ENCODE data around the gene SLC24A4. TPM values are rescaled to one million over a fixed set of nuclear protein-coding genes. Genes with fewer than 3 reads are reported as not detected.

Gene SLC24A4
- total and polyA plus RNA-seq, 2 of the 4 experiments (the other 2 are of a cell fraction), result not detected

GRCh38 chr14:92426237-92426636 lies 103.3 kb downstream of the SLC24A4 start:
- no CpG with 5 or more reads among the region's 4 CpGs for WGBS, 2 experiments (ENCODE audit: extremely low coverage in 2 of 2, insufficient read length in 1 of 2)
- no peaks in the 10 kb centered on the region for H4K20me1 ChIP-seq (ENCODE audit: insufficient read depth, low read length)
- peaks cover 13% of the 10 kb centered on the region for H3K9me3 ChIP-seq (ENCODE audit: control insufficient read depth, insufficient read depth, low read length)
- intact Hi-C loops (cut with micrococcal nuclease) (no loop called here), in situ Hi-C loops (cut with MboI; ENCODE audit: low sequenced_read_pairs) (no loop called here), dilution Hi-C loops (cut with HindIII; ENCODE audit: low sequenced_read_pairs, unreplicated experiment) (no loop called here)
- H3K4me3 ChIP-seq (ENCODE audit: insufficient read depth, low read depth, low read length), result no peak overlapping the region
- no peak overlapping the region for H4K91ac ChIP-seq (ENCODE audit: insufficient read depth, low read depth, low read length)
- H3K56ac ChIP-seq (ENCODE audit: extremely low read depth, insufficient read depth, low read length), result no peak overlapping the region
- peak overlapping the region; percentile 0; the same call in 1 of the 2 replicates for H3K23ac ChIP-seq (ENCODE audit: low read depth, low read length)
- TF ChIP-seq, protein P1, sequence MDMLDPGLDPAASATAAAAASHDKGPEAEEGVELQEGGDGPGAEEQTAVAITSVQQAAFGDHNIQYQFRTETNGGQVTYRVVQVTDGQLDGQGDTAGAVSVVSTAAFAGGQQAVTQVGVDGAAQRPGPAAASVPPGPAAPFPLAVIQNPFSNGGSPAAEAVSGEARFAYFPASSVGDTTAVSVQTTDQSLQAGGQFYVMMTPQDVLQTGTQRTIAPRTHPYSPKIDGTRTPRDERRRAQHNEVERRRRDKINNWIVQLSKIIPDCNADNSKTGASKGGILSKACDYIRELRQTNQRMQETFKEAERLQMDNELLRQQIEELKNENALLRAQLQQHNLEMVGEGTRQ (IDR thresholded peaks at IDR 0.05; ENCODE audit: low read depth, low read length), result no peak
- TF ChIP-seq RAD21 (IDR thresholded peaks at IDR 0.05; ENCODE audit: low read length) (no peak), NFE2L2 (IDR thresholded peaks at IDR 0.05; ENCODE audit: low read depth, low read length) (no peak), MAZ (IDR thresholded peaks at IDR 0.05; ENCODE audit: borderline replicate concordance, low read depth, low read length) (no peak), RFX5 (IDR thresholded peaks at IDR 0.05; ENCODE audit: low read depth, low read length) (no peak), CHD1 (IDR thresholded peaks at IDR 0.05; ENCODE audit: low read depth, low read length) (no peak), MAFK (IDR thresholded peaks at IDR 0.05; ENCODE audit: low read depth, low read length) (no peak), RCOR1 (IDR thresholded peaks at IDR 0.05; ENCODE audit: insufficient replicate concordance, low read length) (no peak), MXI1 (IDR thresholded peaks at IDR 0.05; ENCODE audit: borderline replicate concordance, low read depth, low read length) (no peak), CEBPB (IDR thresholded peaks at IDR 0.05; ENCODE audit: low read depth, low read length) (no peak), FOS (IDR thresholded peaks at IDR 0.05; ENCODE audit: low read depth, low read length) (no peak), SMC3 (IDR thresholded peaks at IDR 0.05; ENCODE audit: low read depth, low read length) (no peak), POLR2A (IDR thresholded peaks at IDR 0.05; ENCODE audit: low read depth, low read length) (no peak)
- TF ChIP-seq, protein P2, sequence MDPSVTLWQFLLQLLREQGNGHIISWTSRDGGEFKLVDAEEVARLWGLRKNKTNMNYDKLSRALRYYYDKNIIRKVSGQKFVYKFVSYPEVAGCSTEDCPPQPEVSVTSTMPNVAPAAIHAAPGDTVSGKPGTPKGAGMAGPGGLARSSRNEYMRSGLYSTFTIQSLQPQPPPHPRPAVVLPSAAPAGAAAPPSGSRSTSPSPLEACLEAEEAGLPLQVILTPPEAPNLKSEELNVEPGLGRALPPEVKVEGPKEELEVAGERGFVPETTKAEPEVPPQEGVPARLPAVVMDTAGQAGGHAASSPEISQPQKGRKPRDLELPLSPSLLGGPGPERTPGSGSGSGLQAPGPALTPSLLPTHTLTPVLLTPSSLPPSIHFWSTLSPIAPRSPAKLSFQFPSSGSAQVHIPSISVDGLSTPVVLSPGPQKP (IDR thresholded peaks at IDR 0.05; ENCODE audit: borderline replicate concordance, low read depth, low read length), result no peak
- peaks cover 6% of the 10 kb centered on the region for H3K4me1 ChIP-seq (ENCODE audit: control insufficient read depth, insufficient read depth, low read length)
- no peak overlapping the region for H2AK9ac ChIP-seq (replicated peaks; ENCODE audit: low read depth, low read length, poor library complexity)
- no TSS peak for BruUV-seq (replicated peaks)
- H3K27ac ChIP-seq (ENCODE audit: insufficient read depth, low read length), result no peak overlapping the region
- 0 out of 2 replicates have a peak overlapping the region, but pooled peaks have one; percentile 76 for H3K14ac ChIP-seq (replicated peaks; ENCODE audit: low read depth, low read length)
- no peak overlapping the region for H3K4me2 ChIP-seq (ENCODE audit: low read depth, low read length)
- H2BK15ac ChIP-seq (ENCODE audit: low read depth, low read length), result no peak overlapping the region
- peak overlapping the region; percentile 92; the same call in 1 of the 2 replicates for H2AK5ac ChIP-seq (ENCODE audit: low read depth, low read length)
- H2AFZ ChIP-seq (replicated peaks; ENCODE audit: low read length, poor library complexity), result no peak overlapping the region
- peak overlapping the region; percentile 89; the same call in 1 of the 2 replicates for H2BK120ac ChIP-seq (ENCODE audit: low read depth, low read length)
- H3K9me1 ChIP-seq (ENCODE audit: insufficient read depth, low read length), result peaks cover 9% of the 10 kb centered on the region
- H3K79me1 ChIP-seq (ENCODE audit: low read depth in 1 of 2, low read length in 2 of 2), result no peaks in the 10 kb centered on the region
- H4K5ac ChIP-seq (ENCODE audit: low read depth, low read length), result no peak overlapping the region
- H3K18ac ChIP-seq (ENCODE audit: low read depth, low read length), result no peak overlapping the region
- ChIA-PET POLR2A (ENCODE audit: unreplicated experiment) (no interaction called here), CTCF (no interaction called here)
- no peak overlapping the region for H3K9ac ChIP-seq (ENCODE audit: low read depth, low read length)
- 0 out of 2 replicates have a peak overlapping the region, but pooled peaks have one; percentile 57 for H2BK20ac ChIP-seq (ENCODE audit: low read depth, low read length)
- no peak overlapping the region for H2BK5ac ChIP-seq (ENCODE audit: low read depth, low read length, poor library complexity, severe bottlenecking)
- H3K27me3 ChIP-seq (ENCODE audit: control insufficient read depth, insufficient read depth, low read length), result peaks cover 7% of the 10 kb centered on the region
- H3K4ac ChIP-seq (ENCODE audit: low read depth, low read length), result 0 out of 2 replicates have a peak overlapping the region, but pooled peaks have one; percentile 29
- ATAC-seq (ENCODE audit: low read depth) (peak; percentile 62), DNase-seq (peak; percentile 50)
- H3K36me3 ChIP-seq (ENCODE audit: control insufficient read depth, insufficient read depth, low read length), result no peaks in the 10 kb centered on the region
- H4K8ac ChIP-seq (ENCODE audit: low read depth in 2 of 2, low read length in 2 of 2), result peak overlapping the region in 1 of 2 experiments; percentile 35; a peak in 2 of 4 replicates

Data from IMR-90 (cell line).